Endothelial cell of umbilical vein (primary cell): ENCODE results near the gene ERRFI1. TPM values are rescaled to one million over a fixed set of nuclear protein-coding genes. Genes with fewer than 3 reads are reported as not detected.

Experiments used
- BruUV-seq: library from RNA; stranded (reverse); fragments of 400-500 nt; replicated peaks from 2 replicates; lab custom pipeline; 2021; lab: Mats Ljungman, UMichigan
- CTCF ChIA-PET: fragments of 300-600, 350-600 bp; sonication (Branson Sonifier 250); formaldehyde crosslinking; loops from one replicate; lab custom pipeline; 2021; ENCODE audit warnings: antibody characterized with exemption, inconsistent platforms; lab: Charles Lee
- POLR2A ChIA-PET: fragments of 300-600, 350-600 bp; sonication (Branson Sonifier 250); formaldehyde crosslinking; loops from one replicate; lab custom pipeline; 2021; ENCODE audit warnings: antibody characterized with exemption, inconsistent platforms; lab: Charles Lee
- DNase-seq: peaks from one replicate; pipeline ENCODE4 v3.0.0-alpha.2; 2011; ENCODE audit warnings: low read depth, low spot score
- FAIRE-seq: peaks from 2 replicates; lab custom pipeline; 2011; peaks lifted over from hg19 to GRCh38; lab: Jason Lieb, UNC
- H2AFZ ChIP-seq: 2 replicates; pipeline ENCODE4 v1.6.0; 2012; ENCODE audit warnings: low read depth, low read length, control low read depth, inconsistent platforms
- H3K27ac ChIP-seq: 2 replicates; pipeline ENCODE4 v1.5.1; 2011; ENCODE audit warnings: low read depth, mild to moderate bottlenecking, control low read depth, low read length, moderate library complexity; ENCODE audit not compliant: insufficient read depth
- H3K27me3 ChIP-seq, 2 experiments: 2 replicates each; pipeline versions ENCODE4 v1.6.0 to v1.6.1; 2011; ENCODE audit warnings: low read length in 2 of 2, mixed read lengths in 1 of 2; ENCODE audit not compliant: control insufficient read depth in 2 of 2, insufficient read depth in 2 of 2
- H3K36me3 ChIP-seq, 2 experiments: 2 replicates in 1 of 2; 3 replicates in 1 of 2; pipeline ENCODE4 v1.5.1; 2011; ENCODE audit warnings: low read length in 2 of 2, mild to moderate bottlenecking in 1 of 2, moderate library complexity in 1 of 2; ENCODE audit not compliant: control insufficient read depth in 2 of 2, insufficient read depth in 2 of 2; ENCODE audit errors: extremely low read depth in 1 of 2
- H3K4me1 ChIP-seq: 3 replicates; pipeline ENCODE4 v1.5.1; 2011; ENCODE audit warnings: mild to moderate bottlenecking, low read length; ENCODE audit not compliant: control insufficient read depth, insufficient read depth; ENCODE audit errors: extremely low read depth
- H3K4me2 ChIP-seq: 2 replicates; pipeline ENCODE4 v1.6.1; 2011; ENCODE audit warnings: low read length, control low read depth, mixed read lengths; ENCODE audit not compliant: insufficient read depth
- H3K4me3 ChIP-seq, 3 experiments: fragments of 200-600 bp in 1 of 3; sonication (generic), shearing (Covaris generic) in 1 of 3; replicated peaks in 1 of 3; 2 replicates each; pipeline ENCODE4 v1.5.1; 2011 to 2016; ENCODE audit warnings: control low read depth in 3 of 3, low read length in 3 of 3, mild to moderate bottlenecking in 2 of 3, inconsistent platforms in 1 of 3, low read depth in 1 of 3, moderate library complexity in 1 of 3; ENCODE audit not compliant: insufficient read depth in 1 of 3
- H3K79me2 ChIP-seq: 2 replicates; pipeline ENCODE4 v1.6.0; 2012; ENCODE audit warnings: low read length, inconsistent platforms; ENCODE audit not compliant: control insufficient read depth, insufficient read depth
- H3K9ac ChIP-seq: replicated peaks from 2 replicates; pipeline ENCODE3; 2011; ENCODE audit warnings: low read length, control low read depth; ENCODE audit not compliant: insufficient read depth; ENCODE audit errors: extremely low read depth
- H3K9me1 ChIP-seq: replicated peaks from 3 replicates; pipeline ENCODE4 v1.6.0; 2011; ENCODE audit warnings: mild to moderate bottlenecking, low read length; ENCODE audit not compliant: control insufficient read depth, insufficient read depth; ENCODE audit errors: extremely low read depth
- H3K9me3 ChIP-seq: replicated peaks from 2 replicates; pipeline ENCODE4 v1.5.1; 2012; ENCODE audit warnings: low read length, inconsistent platforms; ENCODE audit not compliant: control insufficient read depth, insufficient read depth
- H4K20me1 ChIP-seq: replicated peaks from 2 replicates; pipeline ENCODE3; 2011; ENCODE audit warnings: mild to moderate bottlenecking, low read length; ENCODE audit not compliant: control insufficient read depth, insufficient read depth; ENCODE audit errors: extremely low read depth
- EZH2 ChIP-seq: IDR thresholded peaks from 2 replicates; pipeline ENCODE4 v1.6.1; 2012; ENCODE audit warnings: borderline replicate concordance, low read depth, mild to moderate bottlenecking, moderate library complexity, low read length, inconsistent platforms; ENCODE audit not compliant: severe bottlenecking
- FOS ChIP-seq: IDR thresholded peaks from 2 replicates; pipeline ENCODE4 v1.6.1; 2011; ENCODE audit warnings: mild to moderate bottlenecking, low read length, moderate library complexity, borderline replicate concordance; ENCODE audit not compliant: insufficient read depth
- GATA2 ChIP-seq: IDR thresholded peaks from 2 replicates; pipeline ENCODE4 v1.7.0; 2011; ENCODE audit warnings: low read depth, mild to moderate bottlenecking, moderate library complexity, mixed read lengths, low read length; ENCODE audit not compliant: insufficient read length, insufficient read depth
- JUN ChIP-seq: IDR thresholded peaks from 2 replicates; pipeline ENCODE4 v1.6.1; 2011; ENCODE audit warnings: borderline replicate concordance, low read depth; ENCODE audit not compliant: insufficient read length, insufficient read depth
- MYC ChIP-seq: IDR thresholded peaks from one replicate; pipeline ENCODE4 v1.6.1; 2011; ENCODE audit warnings: mild to moderate bottlenecking, low read depth, low read length
- POLR2A ChIP-seq: IDR thresholded peaks from 2 replicates; pipeline ENCODE4 v1.6.1; 2012; ENCODE audit warnings: low read depth, mild to moderate bottlenecking, control low read depth, low read length
- POLR2AphosphoS5 ChIP-seq: IDR thresholded peaks from 2 replicates; pipeline ENCODE4 v1.6.1; 2012; ENCODE audit warnings: low read depth, mild to moderate bottlenecking, control low read depth, low read length, moderate library complexity; ENCODE audit not compliant: insufficient read depth
- dilution Hi-C: fragments of 300-500 bp; cut with MboI; formaldehyde crosslinking; loops from one replicate; pipeline ENCODE4 v1.15.0; 2019; ENCODE audit warnings: low sequenced_read_pairs; ENCODE audit not compliant: extremely low pct_ligation_motif_present
- intact Hi-C: fragments of 100-400 bp; cut with micrococcal nuclease; formaldehyde crosslinking; loops from one replicate; pipeline ENCODE4 v1.10.0; 2022
- polyA plus RNA-seq, 4 experiments: library from polyadenylated mRNA; depleted of rRNA in 3 of 4; stranded (reverse) in 3 of 4; unstranded in 1 of 4; fragments of >200 nt; gene quantifications; 2 replicates each; pipeline versions ENCODE4 v1.2.1 to v1.2.3, GENCODE V29; 2011 to 2012; ENCODE audit warnings: missing spikeins in 1 of 4
- total RNA-seq: library from RNA; stranded (reverse); gene quantifications from 2 replicates; pipeline ENCODE4 v1.2.3, GENCODE V29; 2021
- TF ChIP-seq, protein P1 (sequence below): IDR thresholded peaks from 2 replicates; pipeline ENCODE4 v1.6.1; 2011; ENCODE audit not compliant: insufficient read depth, insufficient read length
- TF ChIP-seq, protein P2 (sequence below), 2 donors: IDR thresholded peaks; 1 replicate in 1 of 2; 2 replicates in 1 of 2; pipeline ENCODE4 v1.5.1; 2011; ENCODE audit warnings: low read length in 2 of 2, mild to moderate bottlenecking in 2 of 2, moderate library complexity in 2 of 2, control low read depth in 1 of 2, inconsistent platforms in 1 of 2, low read depth in 1 of 2; ENCODE audit not compliant: insufficient read depth in 1 of 2; ENCODE audit errors: extremely low read depth in 1 of 2

Gene ERRFI1
- total and polyA plus RNA-seq, 2 donors (not counting 3 experiments of a cell fraction or from before 2014, with no cell fraction given), result 28.1 to 32.0 TPM

DNA sequence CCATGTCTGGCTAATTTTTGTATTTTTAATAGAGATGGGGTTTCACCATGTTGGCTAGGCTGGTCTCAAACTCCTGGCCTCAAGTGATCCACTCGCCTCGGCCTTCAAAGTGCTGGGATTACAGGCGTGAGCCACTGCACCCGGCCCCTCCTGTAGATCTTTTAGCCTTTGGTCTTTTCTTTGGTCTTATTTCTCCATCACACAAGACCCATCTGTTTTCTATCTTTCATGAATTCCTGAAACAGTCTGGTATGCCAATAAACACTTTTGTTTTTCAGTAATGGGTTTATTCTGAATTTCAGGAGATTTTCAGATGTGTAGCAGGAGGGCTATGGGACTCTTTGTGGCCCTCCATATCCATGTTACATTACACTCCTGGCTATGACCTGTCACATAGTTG is 23.2 kb downstream of the ERRFI1 start:
- no TSS peak for BruUV-seq
- no peaks in the 10 kb centered on the region for H4K20me1 ChIP-seq
- no peak overlapping the region for H3K9ac ChIP-seq
- FAIRE-seq, result no peak
- no peak overlapping the region for H3K4me2 ChIP-seq
- no peaks in the 10 kb centered on the region for H3K79me2 ChIP-seq
- H3K27ac ChIP-seq, result no peak overlapping the region
- CTCF ChIA-PET, result no interaction called here
- TF ChIP-seq EZH2, result no peak
- no peak for TF ChIP-seq POLR2A
- TF ChIP-seq, protein P1, sequence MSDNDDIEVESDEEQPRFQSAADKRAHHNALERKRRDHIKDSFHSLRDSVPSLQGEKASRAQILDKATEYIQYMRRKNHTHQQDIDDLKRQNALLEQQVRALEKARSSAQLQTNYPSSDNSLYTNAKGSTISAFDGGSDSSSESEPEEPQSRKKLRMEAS, result no peak
- TF ChIP-seq, protein P2, sequence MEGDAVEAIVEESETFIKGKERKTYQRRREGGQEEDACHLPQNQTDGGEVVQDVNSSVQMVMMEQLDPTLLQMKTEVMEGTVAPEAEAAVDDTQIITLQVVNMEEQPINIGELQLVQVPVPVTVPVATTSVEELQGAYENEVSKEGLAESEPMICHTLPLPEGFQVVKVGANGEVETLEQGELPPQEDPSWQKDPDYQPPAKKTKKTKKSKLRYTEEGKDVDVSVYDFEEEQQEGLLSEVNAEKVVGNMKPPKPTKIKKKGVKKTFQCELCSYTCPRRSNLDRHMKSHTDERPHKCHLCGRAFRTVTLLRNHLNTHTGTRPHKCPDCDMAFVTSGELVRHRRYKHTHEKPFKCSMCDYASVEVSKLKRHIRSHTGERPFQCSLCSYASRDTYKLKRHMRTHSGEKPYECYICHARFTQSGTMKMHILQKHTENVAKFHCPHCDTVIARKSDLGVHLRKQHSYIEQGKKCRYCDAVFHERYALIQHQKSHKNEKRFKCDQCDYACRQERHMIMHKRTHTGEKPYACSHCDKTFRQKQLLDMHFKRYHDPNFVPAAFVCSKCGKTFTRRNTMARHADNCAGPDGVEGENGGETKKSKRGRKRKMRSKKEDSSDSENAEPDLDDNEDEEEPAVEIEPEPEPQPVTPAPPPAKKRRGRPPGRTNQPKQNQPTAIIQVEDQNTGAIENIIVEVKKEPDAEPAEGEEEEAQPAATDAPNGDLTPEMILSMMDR (IDR thresholded peaks at IDR 0.05; ENCODE audit: extremely low read depth in 1 of 2, insufficient read depth in 1 of 2, low read depth in 1 of 2, low read length in 2 of 2), result no peak
- TF ChIP-seq MYC, result no peak
- no peak for TF ChIP-seq POLR2AphosphoS5
- no peak for TF ChIP-seq FOS
- TF ChIP-seq JUN, result no peak
- TF ChIP-seq GATA2, result no peak
- DNase-seq, result no peak
- H3K4me1 ChIP-seq, result peaks cover 20% of the 10 kb centered on the region
- H3K4me3 ChIP-seq, result no peak overlapping the region
- no peak overlapping the region for H2AFZ ChIP-seq
- no peaks in the 10 kb centered on the region for H3K9me1 ChIP-seq
- H3K9me3 ChIP-seq, result no peaks in the 10 kb centered on the region
- H3K36me3 ChIP-seq, result no peaks in the 10 kb centered on the region
- POLR2A ChIA-PET, result no interaction called here
- dilution Hi-C loops (no loop called here), intact Hi-C loops (no loop called here)
- no peaks in the 10 kb centered on the region for H3K27me3 ChIP-seq
